IMR-90 (cell line): ENCODE measurements around the gene OR6F1. TPM values are rescaled to one million over a fixed set of nuclear protein-coding genes. Genes with fewer than 3 reads are reported as not detected.

Source experiments
- ATAC-seq: fragments of 200-7000 bp; cut with Tn5 transposase; 2 replicates; pipeline ENCODE4 v1.9.1; 2020; ENCODE audit warnings: low read depth, mild to moderate bottlenecking, moderate library complexity
- BruUV-seq: library from RNA; stranded (reverse); fragments of 400-500 nt; replicated peaks from 2 replicates; lab custom pipeline; 2021; lab: Mats Ljungman, UMichigan
- CTCF ChIA-PET: fragments of 300-600 bp; formaldehyde crosslinking; extraction: SDS; loops from one replicate; lab custom pipeline; 2021; ENCODE audit warnings: antibody characterized with exemption; lab: Yijun Ruan, JAX
- POLR2A ChIA-PET: fragments of 300-600 bp; sonication (Branson Sonifier 250); formaldehyde crosslinking; loops from one replicate; lab custom pipeline; 2022; ENCODE audit warnings: antibody characterized with exemption; ENCODE audit not compliant: unreplicated experiment; lab: Charles Lee
- DNase-seq: peaks from one replicate; pipeline ENCODE4 v3.0.0; 2013
- H2AFZ ChIP-seq: replicated peaks from 2 replicates; pipeline ENCODE3; 2013; ENCODE audit warnings: low read length, mild to moderate bottlenecking; ENCODE audit not compliant: poor library complexity
- H2AK5ac ChIP-seq: 2 replicates; pipeline ENCODE4 v1.6.1; 2013; ENCODE audit warnings: low read depth, low read length, inconsistent platforms
- H2AK9ac ChIP-seq: replicated peaks from 2 replicates; pipeline ENCODE3; 2013; ENCODE audit warnings: mild to moderate bottlenecking, low read depth, low read length, moderate library complexity; ENCODE audit not compliant: poor library complexity
- H2BK120ac ChIP-seq: 2 replicates; pipeline ENCODE4 v1.6.1; 2013; ENCODE audit warnings: low read depth, low read length, inconsistent platforms
- H2BK15ac ChIP-seq: 3 replicates; pipeline ENCODE4 v1.6.1; 2013; ENCODE audit warnings: low read depth, low read length, inconsistent platforms
- H2BK20ac ChIP-seq: 2 replicates; pipeline ENCODE4 v1.6.1; 2013; ENCODE audit warnings: low read depth, mild to moderate bottlenecking, inconsistent platforms, low read length, moderate library complexity
- H2BK5ac ChIP-seq: 2 replicates; pipeline ENCODE4 v1.6.1; 2013; ENCODE audit warnings: mild to moderate bottlenecking, low read depth, low read length, inconsistent platforms; ENCODE audit not compliant: poor library complexity, severe bottlenecking
- H3K14ac ChIP-seq: replicated peaks from 2 replicates; pipeline ENCODE4 v1.6.1; 2013; ENCODE audit warnings: low read depth, low read length, inconsistent platforms
- H3K18ac ChIP-seq: 2 replicates; pipeline ENCODE4 v1.6.1; 2013; ENCODE audit warnings: low read depth, low read length, control low read depth
- H3K23ac ChIP-seq: 2 replicates; pipeline ENCODE4 v1.6.1; 2013; ENCODE audit warnings: low read depth, low read length, inconsistent platforms
- H3K27ac ChIP-seq: 2 replicates; pipeline ENCODE4 v1.5.1; 2013; ENCODE audit warnings: mild to moderate bottlenecking, control low read depth, low read length; ENCODE audit not compliant: insufficient read depth
- H3K27me3 ChIP-seq: 2 replicates; pipeline ENCODE4 v1.6.1; 2013; ENCODE audit warnings: low read length; ENCODE audit not compliant: control insufficient read depth, insufficient read depth
- H3K36me3 ChIP-seq: 2 replicates; pipeline ENCODE4 v1.6.1; 2013; ENCODE audit warnings: low read length, mixed read lengths; ENCODE audit not compliant: control insufficient read depth, insufficient read depth
- H3K4ac ChIP-seq: 2 replicates; pipeline ENCODE4 v1.6.1; 2013; ENCODE audit warnings: low read depth, low read length, inconsistent platforms
- H3K4me1 ChIP-seq: 2 replicates; pipeline ENCODE4 v1.6.1; 2013; ENCODE audit warnings: low read length, mixed read lengths; ENCODE audit not compliant: control insufficient read depth, insufficient read depth
- H3K4me2 ChIP-seq: 2 replicates; pipeline ENCODE4 v1.6.1; 2013; ENCODE audit warnings: low read depth, mild to moderate bottlenecking, control low read depth, low read length, moderate library complexity
- H3K4me3 ChIP-seq: 2 replicates; pipeline ENCODE4 v1.5.1; 2013; ENCODE audit warnings: low read depth, mild to moderate bottlenecking, control low read depth, low read length, moderate library complexity; ENCODE audit not compliant: insufficient read depth
- H3K56ac ChIP-seq: 2 replicates; pipeline ENCODE4 v1.6.1; 2013; ENCODE audit warnings: low read length, inconsistent platforms; ENCODE audit not compliant: insufficient read depth; ENCODE audit errors: extremely low read depth
- H3K79me1 ChIP-seq, 2 experiments: 2 replicates each; pipeline ENCODE4 v1.6.1; 2013; ENCODE audit warnings: low read length in 2 of 2, inconsistent platforms in 1 of 2, low read depth in 1 of 2
- H3K9ac ChIP-seq: 2 replicates; pipeline ENCODE4 v1.6.1; 2013; ENCODE audit warnings: low read depth, low read length, control low read depth
- H3K9me1 ChIP-seq: 2 replicates; pipeline ENCODE4 v1.6.1; 2013; ENCODE audit warnings: low read length, inconsistent platforms; ENCODE audit not compliant: insufficient read depth
- H3K9me3 ChIP-seq: 2 replicates; pipeline ENCODE4 v1.6.1; 2013; ENCODE audit warnings: low read length; ENCODE audit not compliant: control insufficient read depth, insufficient read depth
- H4K20me1 ChIP-seq: 2 replicates; pipeline ENCODE4 v1.6.1; 2013; ENCODE audit warnings: low read length, inconsistent platforms; ENCODE audit not compliant: insufficient read depth
- H4K5ac ChIP-seq: 2 replicates; pipeline ENCODE4 v1.6.1; 2013; ENCODE audit warnings: mild to moderate bottlenecking, low read depth, low read length, control low read depth
- H4K8ac ChIP-seq, 2 experiments: 2 replicates each; pipeline ENCODE4 v1.6.1; 2013; ENCODE audit warnings: low read depth in 2 of 2, low read length in 2 of 2, control low read depth in 1 of 2, inconsistent platforms in 1 of 2
- H4K91ac ChIP-seq: 2 replicates; pipeline ENCODE4 v1.6.1; 2013; ENCODE audit warnings: low read depth, low read length, inconsistent platforms; ENCODE audit not compliant: insufficient read depth
- CEBPB ChIP-seq: IDR thresholded peaks from 2 replicates; pipeline ENCODE4 v1.6.1; 2012; ENCODE audit warnings: low read depth, low read length, improper control_type of control experiment
- WGBS, 2 experiments: methylation state at CpG; one replicate each; pipeline versions ENCODE4 v1.1.5 to v1.1.7; 2013; ENCODE audit warnings: missing lambda C conversion rate in 2 of 2; ENCODE audit not compliant: insufficient read length in 1 of 2; ENCODE audit errors: extremely low coverage in 2 of 2; 5-methylcytosine and 5-hydroxymethylcytosine counted together
- dilution Hi-C: fragments of 300-500 bp; cut with HindIII; formaldehyde crosslinking; loops from one replicate; pipeline ENCODE4 v1.14.3; 2018; ENCODE audit warnings: low sequenced_read_pairs; ENCODE audit not compliant: unreplicated experiment
- in situ Hi-C: fragments of 300-500 bp; cut with MboI; formaldehyde crosslinking; loops from 3 replicates; pipeline ENCODE4 v1.14.3; 2019; ENCODE audit warnings: low sequenced_read_pairs, inconsistent platforms, mixed read lengths
- intact Hi-C: fragments of 100-400 bp; cut with micrococcal nuclease; formaldehyde crosslinking; loops from 2 replicates; pipeline ENCODE4 v1.10.0; 2022
- polyA plus RNA-seq, 3 experiments: library from polyadenylated mRNA; depleted of rRNA; stranded (reverse); fragments of >200 nt; gene quantifications; 2 replicates each; pipeline ENCODE4 v1.2.3, GENCODE V29; 2012; ENCODE audit warnings: low replicate concordance in 1 of 3
- total RNA-seq: library from RNA; depleted of rRNA; stranded (reverse); fragments of >200 nt; gene quantifications from 2 replicates; pipeline ENCODE4 v1.2.3, GENCODE V29; 2012; rRNA removed
- TF ChIP-seq, protein P1 (sequence below): conservative IDR thresholded peaks from 2 replicates; pipeline ENCODE4 v1.5.1; 2012; ENCODE audit warnings: mild to moderate bottlenecking, low read depth, low read length, improper control_type of control experiment

OR6F1 gene
- total and polyA plus RNA-seq, 2 of the 4 experiments (the other 2 are of a cell fraction) = not detected

DNA sequence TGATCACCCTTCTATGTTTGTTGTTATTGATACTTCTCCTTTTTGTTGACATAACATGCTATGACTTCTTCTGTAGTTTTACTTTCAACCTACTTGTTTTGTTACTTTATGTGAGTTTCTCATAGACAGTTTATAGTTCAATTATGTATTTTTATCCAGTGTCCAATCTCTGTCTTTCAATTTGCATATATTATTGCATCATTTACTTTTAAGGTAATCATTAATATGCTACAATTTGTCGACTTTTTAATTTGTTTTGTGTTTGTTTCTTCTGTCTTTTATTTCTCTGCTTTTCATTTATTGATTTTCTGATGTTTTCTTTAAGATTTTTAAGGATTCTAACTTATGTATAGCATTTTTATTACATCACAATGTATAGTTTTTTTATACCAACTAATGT lies 47.2 kb downstream of the OR6F1 start:
- H3K9me3 ChIP-seq = peaks cover 3% of the 10 kb centered on the region
- no peak overlapping the region for H2AFZ ChIP-seq
- no TSS peak for BruUV-seq
- no peak overlapping the region for H2BK5ac ChIP-seq
- H3K9me1 ChIP-seq = no peaks in the 10 kb centered on the region
- no peak overlapping the region for H3K4ac ChIP-seq
- no peak overlapping the region for H3K23ac ChIP-seq
- ChIA-PET POLR2A (no interaction called here), CTCF (no interaction called here)
- no peak overlapping the region for H3K4me2 ChIP-seq
- intact Hi-C loops (no loop called here), dilution Hi-C loops (no loop called here), in situ Hi-C loops (no loop called here)
- H2BK15ac ChIP-seq = no peak overlapping the region
- TF ChIP-seq CEBPB = 0 out of 2 replicates have a peak, but pooled peaks have one; percentile 1
- TF ChIP-seq, protein P1, sequence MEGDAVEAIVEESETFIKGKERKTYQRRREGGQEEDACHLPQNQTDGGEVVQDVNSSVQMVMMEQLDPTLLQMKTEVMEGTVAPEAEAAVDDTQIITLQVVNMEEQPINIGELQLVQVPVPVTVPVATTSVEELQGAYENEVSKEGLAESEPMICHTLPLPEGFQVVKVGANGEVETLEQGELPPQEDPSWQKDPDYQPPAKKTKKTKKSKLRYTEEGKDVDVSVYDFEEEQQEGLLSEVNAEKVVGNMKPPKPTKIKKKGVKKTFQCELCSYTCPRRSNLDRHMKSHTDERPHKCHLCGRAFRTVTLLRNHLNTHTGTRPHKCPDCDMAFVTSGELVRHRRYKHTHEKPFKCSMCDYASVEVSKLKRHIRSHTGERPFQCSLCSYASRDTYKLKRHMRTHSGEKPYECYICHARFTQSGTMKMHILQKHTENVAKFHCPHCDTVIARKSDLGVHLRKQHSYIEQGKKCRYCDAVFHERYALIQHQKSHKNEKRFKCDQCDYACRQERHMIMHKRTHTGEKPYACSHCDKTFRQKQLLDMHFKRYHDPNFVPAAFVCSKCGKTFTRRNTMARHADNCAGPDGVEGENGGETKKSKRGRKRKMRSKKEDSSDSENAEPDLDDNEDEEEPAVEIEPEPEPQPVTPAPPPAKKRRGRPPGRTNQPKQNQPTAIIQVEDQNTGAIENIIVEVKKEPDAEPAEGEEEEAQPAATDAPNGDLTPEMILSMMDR = no peak
- H4K91ac ChIP-seq = no peak overlapping the region
- no peaks in the 10 kb centered on the region for H3K36me3 ChIP-seq
- H3K79me1 ChIP-seq = no peaks in the 10 kb centered on the region
- no peak overlapping the region for H3K18ac ChIP-seq
- no peak overlapping the region for H2BK120ac ChIP-seq
- no peak overlapping the region for H2AK5ac ChIP-seq
- H2BK20ac ChIP-seq = no peak overlapping the region
- ATAC-seq (no peak), DNase-seq (no peak)
- no peak overlapping the region for H3K14ac ChIP-seq
- H4K20me1 ChIP-seq = no peaks in the 10 kb centered on the region
- no peak overlapping the region for H3K27ac ChIP-seq
- no peaks in the 10 kb centered on the region for H3K4me1 ChIP-seq
- H4K5ac ChIP-seq = no peak overlapping the region
- no peak overlapping the region for H2AK9ac ChIP-seq
- no CpG with 5 or more reads among the region's 1 CpG for WGBS, 2 experiments
- no peaks in the 10 kb centered on the region for H3K27me3 ChIP-seq
- no peak overlapping the region for H3K4me3 ChIP-seq
- no peak overlapping the region for H3K56ac ChIP-seq
- H4K8ac ChIP-seq = no peak overlapping the region
- H3K9ac ChIP-seq = no peak overlapping the region

Other genes with a start within 250 kb of the OR6F1 start
- gene OR2C3, start 180.2 kb downstream of the OR6F1 start, total RNA-seq = not detected in 2 replicates
- gene OR2C3, start 180.2 kb downstream of the OR6F1 start, polyA plus RNA-seq (2012; rRNA removed) = not detected in 2 replicates
- not detected in 2 replicates for gene GCSAML, start 167.5 kb downstream of the OR6F1 start, total RNA-seq
- not detected in 2 replicates for gene GCSAML, start 167.5 kb downstream of the OR6F1 start, polyA plus RNA-seq (2012; rRNA removed)
- not detected in 2 replicates for gene OR2G2, start 128.3 kb downstream of the OR6F1 start, total RNA-seq
- not detected in 2 replicates for gene OR2G2, start 128.3 kb downstream of the OR6F1 start, polyA plus RNA-seq (2012; rRNA removed)
- gene OR2G3, start 111.1 kb downstream of the OR6F1 start, total RNA-seq = not detected in 2 replicates
- not detected in 2 replicates for gene OR2G3, start 111.1 kb downstream of the OR6F1 start, polyA plus RNA-seq (2012; rRNA removed)
- gene OR13G1, start 36.9 kb downstream of the OR6F1 start, total RNA-seq = not detected in 2 replicates
- gene OR13G1, start 36.9 kb downstream of the OR6F1 start, polyA plus RNA-seq (2012; rRNA removed) = not detected in 2 replicates
- not detected in 2 replicates for gene OR14K1, start 22.0 kb upstream of the OR6F1 start, total RNA-seq
- not detected in 2 replicates for gene OR14K1, start 22.0 kb upstream of the OR6F1 start, polyA plus RNA-seq (2012; rRNA removed)
- gene OR14A2, start 31.5 kb upstream of the OR6F1 start, total RNA-seq = not detected in 2 replicates
- gene OR14A2, start 31.5 kb upstream of the OR6F1 start, polyA plus RNA-seq (2012; rRNA removed) = not detected in 2 replicates
- not detected in 2 replicates for gene OR1C1, start 43.9 kb upstream of the OR6F1 start, total RNA-seq
- not detected in 2 replicates for gene OR1C1, start 43.9 kb upstream of the OR6F1 start, polyA plus RNA-seq (2012; rRNA removed)
- gene OR14A16, start 107.5 kb upstream of the OR6F1 start, total RNA-seq = not detected in 2 replicates
- gene OR14A16, start 107.5 kb upstream of the OR6F1 start, polyA plus RNA-seq (2012; rRNA removed) = not detected in 2 replicates
- not detected in 2 replicates for gene OR11L1, start 125.2 kb upstream of the OR6F1 start, total RNA-seq
- not detected in 2 replicates for gene OR11L1, start 125.2 kb upstream of the OR6F1 start, polyA plus RNA-seq (2012; rRNA removed)
- gene TRIM58, start 140.5 kb upstream of the OR6F1 start, total RNA-seq = 0.54 and 1.1 TPM in 2 replicates
- gene TRIM58, start 140.5 kb upstream of the OR6F1 start, polyA plus RNA-seq (2012; rRNA removed) = 0.79 and 0.91 TPM in 2 replicates
- gene OR2W3, start 178.9 kb upstream of the OR6F1 start, total RNA-seq = 0.28 and 0.54 TPM in 2 replicates
- gene OR2W3, start 178.9 kb upstream of the OR6F1 start, polyA plus RNA-seq (2012; rRNA removed) = 0.63 and 0.90 TPM in 2 replicates
- gene OR2T8, start 203.6 kb upstream of the OR6F1 start, total RNA-seq = not detected in 2 replicates
- gene OR2T8, start 203.6 kb upstream of the OR6F1 start, polyA plus RNA-seq (2012; rRNA removed) = not detected in 2 replicates
- gene OR2AJ1, start 208.2 kb upstream of the OR6F1 start, total RNA-seq = not detected in 2 replicates
- gene OR2AJ1, start 208.2 kb upstream of the OR6F1 start, polyA plus RNA-seq (2012; rRNA removed) = not detected in 2 replicates
- gene OR2L8, start 232.2 kb upstream of the OR6F1 start, total RNA-seq = not detected in 2 replicates
- gene OR2L8, start 232.2 kb upstream of the OR6F1 start, polyA plus RNA-seq (2012; rRNA removed) = not detected in 2 replicates
- gene OR2AK2, start 248.6 kb upstream of the OR6F1 start, total RNA-seq = not detected in 2 replicates
- not detected in 2 replicates for gene OR2AK2, start 248.6 kb upstream of the OR6F1 start, polyA plus RNA-seq (2012; rRNA removed)